GM20431 (cell line): Measurements from ENCODE around the gene SNTG2.

ENCODE experiments used
- in situ Hi-C: fragments of 300-500 bp; cut with MseI, MboI; formaldehyde crosslinking; loops from one replicate; pipeline ENCODE4 v1.15.0; 2020; ENCODE audit warnings: low sequenced_read_pairs; ENCODE audit not compliant: unreplicated experiment

The SNTG2 gene

DNA sequence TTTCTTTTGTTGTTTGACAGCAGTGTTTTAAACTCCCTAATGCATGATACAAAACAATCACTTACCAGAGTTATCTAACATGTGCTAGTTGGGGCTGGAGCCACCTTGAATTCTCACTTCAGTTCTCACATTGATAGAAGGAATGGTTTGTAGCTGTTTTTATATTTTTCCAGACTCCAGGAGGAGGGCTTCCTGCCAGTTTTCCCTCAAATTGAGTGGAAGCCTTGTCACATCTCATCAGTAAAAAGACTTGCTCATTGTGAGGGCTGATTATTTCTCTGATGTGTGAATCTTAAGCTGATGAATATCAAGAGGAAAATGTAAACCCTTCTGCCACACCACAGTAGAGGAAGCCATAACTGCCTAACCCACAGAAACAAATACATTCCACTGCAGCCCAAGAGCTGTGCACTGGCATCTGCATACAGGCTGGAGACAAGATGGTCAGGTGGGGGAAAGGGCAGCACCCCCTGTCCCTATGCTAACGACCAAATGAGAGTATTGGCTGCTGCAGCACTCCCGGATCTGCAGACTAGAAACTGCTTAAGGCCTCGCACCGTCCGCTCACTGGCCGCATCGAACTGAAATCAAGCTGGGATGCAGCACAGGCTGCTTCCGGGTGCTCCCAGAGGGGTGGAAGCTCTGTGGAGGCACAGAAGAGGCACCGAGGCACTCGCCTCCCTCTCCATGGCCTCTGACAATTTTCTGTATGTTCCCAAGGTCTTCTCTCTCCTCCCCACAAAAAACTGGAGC lies 388.9 kb downstream of the SNTG2 start:
- in situ Hi-C loops = no loop called here

DNA sequence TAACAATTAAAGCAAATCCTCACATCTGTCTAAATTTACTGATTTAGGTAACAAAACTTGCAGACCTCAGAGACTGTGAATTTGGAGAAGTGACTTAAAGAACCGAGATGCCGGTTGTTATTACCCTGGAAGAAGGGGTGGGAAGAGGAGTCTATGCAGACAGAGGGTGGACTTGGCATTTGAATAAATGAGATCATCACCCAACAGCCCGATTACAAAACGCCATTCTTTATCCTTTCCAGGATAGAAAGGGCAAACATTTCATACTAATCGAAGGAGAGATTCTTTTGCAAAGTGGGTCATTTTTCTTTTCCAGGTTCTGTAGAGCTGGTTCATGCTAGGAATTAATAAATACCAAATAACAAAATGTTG lies 389.5 kb downstream of the SNTG2 start:
- in situ Hi-C loops = no loop called here

GRCh38 chr2:1341404-1342120 lies 390.9 kb downstream of the SNTG2 start:
- in situ Hi-C loops = no loop called here

DNA sequence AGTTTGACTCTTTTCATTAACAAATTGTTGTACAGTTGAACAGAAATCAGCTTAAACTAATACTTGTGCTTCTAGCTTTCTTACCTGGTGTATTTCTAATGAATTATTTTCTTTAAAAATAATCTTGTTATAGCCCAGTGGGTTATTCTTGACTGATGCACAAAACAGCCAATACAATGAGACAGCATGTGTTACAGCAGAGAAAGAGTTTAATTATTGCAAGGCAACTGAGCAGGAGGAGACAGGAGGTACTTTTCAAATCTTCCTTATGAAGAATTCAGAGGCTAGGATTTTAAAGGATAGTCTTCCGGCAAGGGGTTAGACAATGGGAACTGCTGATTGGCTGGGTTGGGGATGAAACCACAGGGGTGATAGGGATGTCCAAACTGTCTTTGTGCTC lies 398.1 kb downstream of the SNTG2 start:
- in situ Hi-C loops = no loop called here

DNA sequence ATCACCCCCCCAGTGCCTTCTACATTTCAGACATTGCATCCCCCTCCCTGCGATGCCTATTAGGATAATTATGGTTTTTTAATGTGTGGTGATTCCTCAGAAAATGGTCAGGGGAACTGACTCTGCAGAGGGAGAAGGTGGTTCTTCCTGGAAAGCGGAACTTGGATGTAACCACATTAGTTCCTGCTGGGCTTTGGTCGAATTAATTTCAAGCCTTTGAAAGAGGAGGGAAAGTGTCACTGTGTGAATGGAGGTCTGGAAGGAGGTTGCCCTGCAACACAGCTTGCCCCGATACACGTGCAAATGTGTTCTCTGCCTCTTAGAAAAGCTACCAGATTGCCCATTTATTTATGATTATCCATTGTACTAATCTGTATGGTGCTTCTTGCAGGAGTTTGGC lies 399.5 kb downstream of the SNTG2 start:
- in situ Hi-C loops = no loop called here

DNA sequence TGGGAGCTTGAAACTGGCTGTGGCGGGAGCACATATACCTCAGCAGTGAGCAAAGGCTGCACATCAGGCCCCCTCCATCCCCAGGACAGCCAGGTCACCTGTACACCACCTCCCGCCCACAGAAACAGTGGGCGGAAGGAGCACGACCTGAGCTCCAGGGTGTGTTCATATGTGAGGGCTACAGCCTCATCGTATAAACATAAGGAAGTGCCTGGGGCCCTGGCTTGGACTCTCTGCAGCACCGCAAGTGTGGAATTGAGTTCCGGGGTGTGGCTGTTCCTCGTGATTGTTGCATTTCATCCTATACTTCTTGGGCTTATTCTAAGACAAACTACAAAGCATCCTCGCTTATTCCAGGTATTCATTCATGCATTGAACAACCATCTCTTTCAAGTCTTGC lies 402.5 kb downstream of the SNTG2 start:
- in situ Hi-C loops = no loop called here

DNA sequence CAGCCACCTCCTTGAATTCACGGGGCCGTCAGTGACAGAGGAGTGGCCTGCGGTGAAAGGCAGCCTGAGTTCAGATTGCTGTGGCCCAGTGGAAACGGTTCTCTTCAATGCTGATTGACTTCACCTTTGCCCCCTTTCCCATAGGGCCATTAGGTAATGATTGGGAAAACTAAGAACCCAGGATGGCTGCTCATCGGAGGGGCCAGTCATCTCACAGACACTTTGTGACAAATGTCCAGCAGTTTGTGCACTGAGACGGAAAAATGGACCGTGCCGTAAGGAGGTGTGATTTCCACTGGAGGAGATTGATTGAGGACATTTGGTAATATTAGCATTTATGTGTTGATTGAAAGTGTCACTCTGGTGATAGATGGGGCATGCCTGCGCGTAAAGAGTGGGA lies 402.9 kb downstream of the SNTG2 start:
- in situ Hi-C loops = no loop called here

DNA sequence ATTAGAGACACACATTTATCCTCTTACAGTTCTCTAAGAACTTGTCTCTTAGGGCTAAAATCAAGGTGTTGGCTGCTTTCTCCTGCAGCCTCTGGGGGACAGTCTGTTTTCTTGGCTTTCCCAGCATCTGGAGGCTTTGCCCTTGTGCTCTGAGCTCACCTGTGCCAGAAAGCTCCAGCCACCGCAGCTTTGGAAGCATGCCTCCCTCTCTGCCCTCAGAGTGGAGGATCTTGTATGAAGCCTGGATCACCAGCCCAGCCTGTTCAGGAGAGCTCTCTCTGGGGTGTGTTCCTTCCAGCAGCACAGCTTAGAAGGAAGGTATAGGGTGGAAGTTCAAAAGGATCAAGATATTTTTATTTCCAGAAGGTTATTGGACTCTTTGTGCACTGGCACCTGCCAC lies 409.5 kb downstream of the SNTG2 start:
- in situ Hi-C loops = no loop called here

DNA sequence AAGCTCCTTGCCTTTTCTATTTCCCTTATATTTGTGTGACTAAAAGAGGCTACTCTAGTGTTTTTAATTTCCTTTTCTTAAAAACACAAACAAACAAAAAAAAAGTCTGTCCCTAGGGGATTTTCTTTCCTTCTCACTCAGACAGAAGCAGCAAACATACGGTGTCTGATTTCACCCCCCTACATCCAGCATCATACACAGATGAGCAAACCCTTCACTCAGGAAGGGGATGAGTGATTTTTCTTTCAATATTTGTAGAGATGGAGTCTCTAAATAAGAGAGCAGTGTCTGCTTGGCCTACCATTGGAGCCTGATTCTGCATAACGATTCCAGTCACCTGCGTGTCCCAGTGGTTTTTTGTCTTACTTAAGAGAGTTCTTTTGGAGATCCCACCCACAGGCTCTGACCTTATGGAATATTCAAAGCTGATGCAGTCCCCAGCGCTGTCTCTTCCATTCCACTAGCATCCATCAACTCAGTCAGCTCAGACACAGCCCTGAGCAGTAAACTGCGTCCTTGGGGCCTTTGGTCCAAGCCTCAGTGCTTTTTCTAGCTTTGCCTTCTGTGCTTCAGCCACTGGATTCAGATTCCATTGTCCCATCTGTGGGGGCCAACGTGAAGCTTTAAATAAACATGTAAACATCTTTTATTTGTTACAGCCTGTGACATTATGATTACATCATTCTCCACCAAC lies 410.1 kb downstream of the SNTG2 start:
- in situ Hi-C loops = no loop called here

GRCh38 chr2:1363367-1363766 lies 412.7 kb downstream of the SNTG2 start:
- in situ Hi-C loops = no loop called here

DNA sequence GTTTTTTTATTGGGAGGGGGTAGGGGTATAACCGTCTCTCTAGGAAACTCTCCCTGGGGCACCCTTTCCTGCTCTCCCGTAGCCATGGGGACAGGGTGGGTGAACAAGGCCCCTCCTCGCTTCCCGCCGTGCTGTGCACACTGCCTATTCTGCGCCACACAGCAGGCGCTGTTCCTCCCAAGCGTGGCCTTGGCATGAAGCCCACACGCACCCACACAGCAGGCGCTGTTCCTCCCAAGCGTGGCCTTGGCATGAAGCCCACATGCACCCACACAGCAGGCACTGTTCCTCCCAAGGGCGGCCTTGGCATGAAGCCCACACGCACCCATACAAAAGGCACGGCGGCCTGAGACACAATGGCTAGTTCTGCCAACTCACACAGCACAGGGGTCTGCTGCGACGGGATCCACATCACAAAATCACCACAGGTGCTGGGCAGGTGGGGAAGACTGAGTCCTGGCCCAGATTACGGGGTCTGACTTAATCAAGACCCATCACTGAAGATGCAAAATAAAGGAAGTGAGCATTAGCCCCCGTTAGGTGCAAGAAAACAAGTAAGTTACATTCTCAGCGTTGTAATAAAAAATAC lies 416.0 kb downstream of the SNTG2 start:
- in situ Hi-C loops = no loop called here

GRCh38 chr2:1367601-1368000 lies 417.0 kb downstream of the SNTG2 start:
- in situ Hi-C loops = no loop called here

- in situ Hi-C loops = no loop called here
These were observed 419.3 kb downstream of the SNTG2 start for GRCh38 chr2:1369905-1370304.

DNA sequence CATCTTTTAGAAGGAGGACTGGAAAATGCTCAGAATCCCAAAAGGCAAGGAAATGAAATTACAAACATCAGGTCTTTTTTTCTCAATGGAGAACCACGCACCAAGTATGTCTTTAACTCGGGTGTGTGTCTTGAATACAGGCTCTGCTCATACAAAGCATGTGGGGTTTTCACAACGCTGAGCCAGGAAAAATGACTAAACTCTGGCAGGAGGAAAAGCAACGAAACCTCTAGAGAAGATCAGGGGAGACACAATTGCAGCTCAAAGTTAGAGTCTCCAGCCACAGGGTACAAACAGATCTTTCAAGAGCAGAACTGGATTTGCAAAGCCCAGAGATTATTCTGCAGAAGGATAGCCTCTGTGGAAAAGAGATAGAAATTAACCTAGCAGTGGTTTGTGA lies 419.8 kb downstream of the SNTG2 start:
- in situ Hi-C loops = no loop called here

- in situ Hi-C loops = no loop called here
These were observed 420.4 kb downstream of the SNTG2 start for GRCh38 chr2:1371082-1371481.

DNA sequence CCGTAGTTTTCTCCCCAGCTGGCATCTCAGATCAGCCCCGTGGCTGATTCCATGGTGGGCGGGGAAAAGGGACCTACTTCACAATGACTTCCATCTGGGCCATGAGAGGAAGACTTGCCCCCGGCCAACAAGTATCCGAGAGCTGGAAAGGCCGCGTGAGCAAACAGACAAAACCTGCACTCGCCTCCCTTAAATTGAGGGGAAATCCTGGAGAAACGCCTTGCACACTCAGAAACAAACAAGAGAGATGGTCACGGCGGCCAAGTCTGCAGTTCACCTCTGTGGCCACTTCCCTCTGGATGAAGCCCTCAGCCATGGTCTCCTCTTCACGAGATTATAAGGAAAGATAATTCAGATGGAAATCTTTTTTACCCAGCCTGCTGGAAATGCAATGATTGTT lies 423.2 kb downstream of the SNTG2 start:
- in situ Hi-C loops = no loop called here

DNA sequence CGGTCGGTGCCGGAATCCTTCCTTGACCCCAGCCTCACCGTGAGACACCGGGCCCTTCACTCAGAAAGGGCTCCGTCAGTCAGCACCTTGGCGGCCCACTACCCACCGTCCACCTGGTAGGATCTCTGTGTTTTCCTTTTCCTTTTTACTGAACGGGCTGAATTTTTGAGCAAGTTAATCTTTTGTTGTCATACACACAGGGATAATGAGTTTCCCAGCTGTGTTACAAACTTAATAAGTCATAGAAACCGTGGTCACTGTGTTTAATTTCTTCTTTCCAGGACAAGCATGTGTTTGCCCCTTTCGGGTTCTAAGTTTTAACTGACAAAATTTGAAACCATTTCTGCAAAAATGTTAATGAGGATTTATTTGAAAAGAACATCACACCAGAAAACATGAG lies 423.6 kb downstream of the SNTG2 start:
- in situ Hi-C loops = no loop called here

- in situ Hi-C loops = no loop called here
These were observed 425.1 kb downstream of the SNTG2 start for GRCh38 chr2:1375794-1376193.

GRCh38 chr2:1377473-1377872 lies 426.8 kb downstream of the SNTG2 start:
- in situ Hi-C loops = no loop called here

- in situ Hi-C loops = no loop called here
These were observed 428.0 kb downstream of the SNTG2 start for GRCh38 chr2:1378456-1379150.
